ENCODE measurements around the gene NCOA3. TPM values are rescaled to one million over a fixed set of nuclear protein-coding genes. Genes with fewer than 3 reads are reported as not detected.
"Not testable (repeated sequence)": the region's sequence is repeated elsewhere in the genome, so short reads cannot be mapped to it uniquely, and the experiment has no call there.

NCOA3 gene
- polyA plus RNA-seq, 3 donors = 13.5 to 21.8 (median 21.3) TPM

DNA sequence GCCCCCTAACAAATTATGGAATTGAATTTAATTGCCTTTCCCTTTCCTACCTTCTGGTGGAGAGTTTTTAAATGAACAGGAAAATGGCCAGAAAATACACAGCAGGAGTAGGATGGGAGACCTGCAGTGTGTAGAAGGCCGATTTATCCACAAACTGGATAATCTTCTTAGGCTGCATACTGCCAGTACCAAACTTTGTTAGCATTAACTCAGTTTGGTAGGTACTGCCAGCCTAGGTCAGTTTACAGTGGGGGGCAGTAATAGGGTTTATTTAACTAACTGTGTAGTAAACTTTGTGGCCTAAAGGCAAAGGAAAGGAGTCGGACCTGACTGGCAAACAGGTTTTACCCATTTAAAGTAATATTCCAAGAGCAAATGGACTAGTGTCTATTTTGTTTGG lies 4.6 kb downstream of the NCOA3 start:
- peaks cover 0 to 12% of the 10 kb centered on the region in 2 donors for H3K36me3 ChIP-seq (replicated peaks in 1 of 2; ENCODE audit: control insufficient read depth in 1 of 2, insufficient read depth in 2 of 2, low read length in 2 of 2)
- H3K9me3 ChIP-seq (replicated peaks in 1 of 2; ENCODE audit: control insufficient read depth in 1 of 2, insufficient read depth in 1 of 2, low read length in 2 of 2) = no peaks in the 10 kb centered on the region
- H3K4me3 ChIP-seq (replicated peaks in 1 of 3; ENCODE audit: low read depth in 2 of 3, low read length in 3 of 3) = no peak overlapping the region
- Mint-ChIP-seq H3K4me1 (peaks cover 47% of the 10 kb centered on the region), H3K27me3 (ENCODE audit: low read depth in 3 of 3) (peaks cover 0 to 1% (median 0%) of the 10 kb centered on the region in 3 donors), H3K27ac (no peak overlapping the region), H3K36me3 (peaks cover 3 to 4% of the 10 kb centered on the region in 2 donors), H3K4me3 (no peak overlapping the region), H3K9me3 (no peaks in the 10 kb centered on the region)
- no peak overlapping the region for H2AFZ ChIP-seq (ENCODE audit: insufficient read depth, low read depth, low read length, poor library complexity, severe bottlenecking)
- H3K27ac ChIP-seq (ENCODE audit: low read depth in 1 of 2, low read length in 2 of 2) = no peak overlapping the region
- peaks cover 96% of the 10 kb centered on the region for H3K79me2 ChIP-seq (ENCODE audit: insufficient read depth, low read length)
- H3K27me3 ChIP-seq (ENCODE audit: control insufficient read depth in 2 of 2, insufficient read depth in 2 of 2, low read length in 2 of 2) = no peaks in the 10 kb centered on the region
- H3K4me1 ChIP-seq (ENCODE audit: control insufficient read depth in 1 of 2, insufficient read depth in 2 of 2, low read length in 2 of 2) = peaks cover 15 to 23% of the 10 kb centered on the region in 2 donors
- H4K20me1 ChIP-seq (ENCODE audit: insufficient read depth, low read length) = peaks cover 89% of the 10 kb centered on the region
- no peak for DNase-seq
- WGBS (ENCODE audit: insufficient coverage) = 100% methylated on average over 1 of the region's 2 CpGs
- H3K9ac ChIP-seq (ENCODE audit: insufficient read depth, low read length, poor library complexity, severe bottlenecking) = no peak overlapping the region
- intact Hi-C loops (cut with micrococcal nuclease) = no loop called here
- no peak for TF ChIP-seq CTCF (IDR thresholded peaks at IDR 0.05)
- no peak overlapping the region for H3K4me2 ChIP-seq (replicated peaks; ENCODE audit: extremely low read depth, low read length, poor library complexity, severe bottlenecking)

GRCh38 chr20:47506850-47507249 lies 5.2 kb downstream of the NCOA3 start:
- Mint-ChIP-seq H3K9me3 (no peaks in the 10 kb centered on the region), H3K4me1 (peaks cover 46% of the 10 kb centered on the region), H3K4me3 (no peak overlapping the region), H3K27me3 (ENCODE audit: low read depth in 3 of 3) (peaks cover 0 to 1% (median 0%) of the 10 kb centered on the region in 3 donors), H3K36me3 (peaks cover 3 to 4% of the 10 kb centered on the region in 2 donors), H3K27ac (no peak overlapping the region)
- H4K20me1 ChIP-seq (ENCODE audit: insufficient read depth, low read length) = peaks cover 94% of the 10 kb centered on the region
- H3K79me2 ChIP-seq (ENCODE audit: insufficient read depth, low read length) = peaks cover 100% of the 10 kb centered on the region
- no CpG with 5 or more reads among the region's 2 CpGs for WGBS (ENCODE audit: insufficient coverage)
- H3K9me3 ChIP-seq (replicated peaks in 1 of 2; ENCODE audit: control insufficient read depth in 1 of 2, insufficient read depth in 1 of 2, low read length in 2 of 2) = no peaks in the 10 kb centered on the region
- no peak overlapping the region for H2AFZ ChIP-seq (ENCODE audit: insufficient read depth, low read depth, low read length, poor library complexity, severe bottlenecking)
- TF ChIP-seq CTCF (IDR thresholded peaks at IDR 0.05) = no peak
- intact Hi-C loops (cut with micrococcal nuclease) = no loop called here
- no peak for DNase-seq
- no peaks in the 10 kb centered on the region for H3K27me3 ChIP-seq (ENCODE audit: control insufficient read depth in 2 of 2, insufficient read depth in 2 of 2, low read length in 2 of 2)
- H3K27ac ChIP-seq (ENCODE audit: low read depth in 1 of 2, low read length in 2 of 2) = no peak overlapping the region
- H3K4me1 ChIP-seq (ENCODE audit: control insufficient read depth in 1 of 2, insufficient read depth in 2 of 2, low read length in 2 of 2) = peaks cover 13 to 20% of the 10 kb centered on the region in 2 donors
- no peak overlapping the region for H3K9ac ChIP-seq (ENCODE audit: insufficient read depth, low read length, poor library complexity, severe bottlenecking)
- H3K4me3 ChIP-seq (replicated peaks in 1 of 3; ENCODE audit: low read depth in 2 of 3, low read length in 3 of 3) = no peak overlapping the region
- peaks cover 0 to 12% of the 10 kb centered on the region in 2 donors for H3K36me3 ChIP-seq (replicated peaks in 1 of 2; ENCODE audit: control insufficient read depth in 1 of 2, insufficient read depth in 2 of 2, low read length in 2 of 2)
- H3K4me2 ChIP-seq (replicated peaks; ENCODE audit: extremely low read depth, low read length, poor library complexity, severe bottlenecking) = no peak overlapping the region

DNA sequence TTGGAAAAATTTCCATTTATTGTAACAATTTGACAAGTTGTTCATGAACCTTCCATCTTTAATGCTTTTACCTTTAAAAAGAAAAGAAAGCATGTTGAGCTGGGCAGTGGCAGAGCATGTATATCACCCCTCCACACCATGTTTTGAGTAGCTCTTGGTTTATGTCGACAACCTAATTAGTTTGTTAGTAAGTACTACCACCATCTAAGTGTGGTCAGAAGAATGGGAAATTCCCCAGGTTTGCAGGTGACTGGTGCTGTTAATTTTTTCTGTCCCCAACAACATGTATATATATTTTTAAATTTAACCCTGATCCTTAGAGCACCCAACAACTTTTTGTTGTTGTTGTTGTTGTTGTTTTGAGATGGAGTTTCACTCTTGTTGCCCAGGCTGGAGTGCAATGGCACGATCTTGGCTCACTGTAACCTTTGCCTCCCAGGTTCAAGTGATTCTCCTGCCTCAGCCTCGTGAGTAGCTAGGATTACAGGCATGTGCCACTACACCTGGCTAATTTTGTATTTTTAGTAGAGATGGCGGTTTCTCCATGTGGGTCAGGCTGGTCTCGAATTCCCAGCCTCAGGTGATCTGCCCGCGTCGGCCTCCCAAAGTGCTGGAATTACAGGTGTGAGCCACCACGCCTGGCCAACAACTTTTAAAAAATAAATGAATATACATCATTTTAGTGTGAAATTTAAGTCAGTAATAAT lies 5.7 kb downstream of the NCOA3 start:
- H3K4me3 ChIP-seq (replicated peaks in 1 of 3; ENCODE audit: low read depth in 2 of 3, low read length in 3 of 3); H3K36me3 Mint-ChIP-seq; H3K27me3 ChIP-seq (ENCODE audit: control insufficient read depth in 2 of 2, insufficient read depth in 2 of 2, low read length in 2 of 2); H2AFZ ChIP-seq (ENCODE audit: insufficient read depth, low read depth, low read length, poor library complexity, severe bottlenecking); H3K4me3 Mint-ChIP-seq; H3K4me2 ChIP-seq (replicated peaks; ENCODE audit: extremely low read depth, low read length, poor library complexity, severe bottlenecking); H3K27me3 Mint-ChIP-seq (ENCODE audit: low read depth in 3 of 3); H3K9me3 Mint-ChIP-seq; DNase-seq; intact Hi-C loops (cut with micrococcal nuclease); H3K9me3 ChIP-seq (replicated peaks in 1 of 2; ENCODE audit: control insufficient read depth in 1 of 2, insufficient read depth in 1 of 2, low read length in 2 of 2); H3K27ac ChIP-seq (ENCODE audit: low read depth in 1 of 2, low read length in 2 of 2); H3K9ac ChIP-seq (ENCODE audit: insufficient read depth, low read length, poor library complexity, severe bottlenecking); H3K27ac Mint-ChIP-seq: not testable (repeated sequence)
- peaks cover 100% of the 10 kb centered on the region for H4K20me1 ChIP-seq (ENCODE audit: insufficient read depth, low read length)
- peaks cover 46% of the 10 kb centered on the region for H3K4me1 Mint-ChIP-seq
- peaks cover 13 to 20% of the 10 kb centered on the region in 2 donors for H3K4me1 ChIP-seq (ENCODE audit: control insufficient read depth in 1 of 2, insufficient read depth in 2 of 2, low read length in 2 of 2)
- peaks cover 100% of the 10 kb centered on the region for H3K79me2 ChIP-seq (ENCODE audit: insufficient read depth, low read length)
- peaks cover 0 to 12% of the 10 kb centered on the region in 2 donors for H3K36me3 ChIP-seq (replicated peaks in 1 of 2; ENCODE audit: control insufficient read depth in 1 of 2, insufficient read depth in 2 of 2, low read length in 2 of 2)
- 100% methylated on average over 2 of the region's 9 CpGs for WGBS (ENCODE audit: insufficient coverage)

Data from CD14-positive monocyte (primary cell).